GM19043 (cell line): ENCODE measurements around the gene CYBA.
"Not testable (repeated sequence)": the region's sequence is repeated elsewhere in the genome, so short reads cannot be mapped to it uniquely, and the experiment has no call there.

Source experiments
- ATAC-seq: cut with Tn5 transposase; IDR thresholded peaks from one replicate; pipeline ENCODE4 v1.9.1; 2021; ENCODE audit warnings: low read depth; ENCODE audit not compliant: unreplicated experiment

The CYBA gene

DNA sequence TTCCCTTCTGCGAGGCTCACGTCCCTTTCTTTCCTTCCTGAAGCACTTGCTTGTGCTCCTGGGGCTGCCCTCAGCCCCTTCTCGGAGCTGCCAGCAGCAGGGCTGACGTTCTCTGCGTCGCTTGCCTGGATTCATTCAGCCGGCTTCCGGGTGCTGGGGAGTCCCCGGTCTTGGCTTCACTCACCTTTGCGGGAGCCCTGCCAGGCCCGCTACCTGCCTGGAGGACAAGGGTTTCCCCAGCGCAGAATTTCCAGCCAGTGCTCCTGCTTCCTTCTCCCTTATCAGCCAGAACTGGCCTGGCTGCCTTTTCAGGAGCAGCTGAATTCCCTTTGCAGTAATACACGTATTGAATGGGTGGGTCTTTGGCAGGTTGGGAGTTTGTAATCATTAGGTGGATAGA, 34.5 kb downstream of the CYBA start:
- ATAC-seq: no peak

DNA sequence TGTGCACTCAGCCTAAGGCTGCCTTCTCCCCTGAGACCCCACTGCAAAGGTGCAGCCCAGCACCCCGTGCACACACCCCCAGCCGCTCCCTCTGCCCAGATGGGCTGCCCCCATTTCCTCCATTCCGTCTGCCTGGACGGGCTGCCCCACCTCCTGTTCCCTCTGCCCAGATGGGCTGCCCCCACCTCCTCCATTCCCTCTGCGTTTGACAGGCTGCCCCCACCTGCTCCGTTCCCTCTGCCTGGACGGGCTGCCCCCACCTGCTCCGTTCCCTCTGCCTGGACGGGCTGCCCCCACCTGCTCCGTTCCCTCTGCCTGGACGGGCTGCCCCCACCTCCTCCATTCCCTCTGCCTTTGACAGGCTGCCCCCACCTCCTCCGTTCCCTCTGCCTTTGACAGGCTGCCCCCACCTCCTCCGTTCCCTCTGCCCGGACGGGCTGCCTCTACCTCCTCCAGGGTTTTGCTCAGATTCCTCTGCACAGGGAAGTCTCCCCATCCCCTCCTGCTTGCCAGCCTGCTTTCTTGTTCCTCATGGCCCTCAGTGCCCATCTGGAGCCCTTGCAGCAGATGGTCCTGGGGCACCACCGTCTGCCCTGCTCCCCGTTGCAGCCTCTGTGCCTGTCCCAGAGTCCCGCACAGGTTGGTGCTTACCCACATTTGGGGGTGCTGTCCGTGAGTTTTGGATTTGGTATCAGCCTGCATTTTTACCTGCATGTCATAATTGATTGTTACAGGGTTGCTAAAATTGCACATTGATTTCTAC, 35.9 kb downstream of the CYBA start:
- no peak for ATAC-seq

DNA sequence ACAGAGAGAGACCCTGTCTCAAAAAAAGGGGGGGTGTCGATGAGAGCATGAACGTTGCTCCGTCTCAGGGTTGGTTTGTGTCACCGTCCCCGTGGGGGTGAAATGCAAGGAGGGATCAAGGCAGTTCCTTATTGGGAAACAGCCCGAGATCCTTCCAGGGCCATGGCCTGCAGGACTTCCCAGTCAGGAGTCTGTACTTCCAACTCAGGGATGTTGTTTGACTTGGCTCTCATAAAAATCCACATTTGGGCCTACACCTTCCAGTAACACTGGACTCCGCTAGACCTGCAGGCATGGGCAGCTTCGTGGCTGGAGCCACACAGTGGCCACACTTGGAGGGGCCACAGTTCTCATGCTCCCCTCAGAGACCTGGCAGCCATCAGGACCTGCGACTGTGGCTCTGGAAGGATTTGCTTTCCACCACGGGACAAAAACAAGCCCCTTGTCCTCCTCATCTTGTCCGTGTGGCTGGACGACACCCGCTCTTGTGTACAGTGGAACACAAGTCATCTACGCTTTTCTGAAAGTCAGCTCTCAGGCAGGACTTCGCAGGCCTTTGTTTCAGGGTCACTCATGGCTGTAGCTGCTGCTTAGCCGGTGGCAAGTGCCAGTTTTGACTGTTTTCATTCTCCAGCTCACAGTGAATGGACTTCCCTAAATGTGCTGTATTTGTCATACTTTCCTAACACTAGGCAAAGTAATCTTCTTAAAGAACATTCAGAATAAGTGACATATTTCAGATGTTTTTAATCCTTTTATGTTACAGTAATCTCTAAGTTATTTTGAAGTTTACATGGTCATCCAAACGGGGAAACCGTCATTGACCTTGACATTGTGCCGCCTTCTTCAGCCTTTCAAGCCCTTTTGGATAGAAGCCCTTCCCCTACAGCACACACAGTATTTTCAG, 36.7 kb downstream of the CYBA start:
- no peak for ATAC-seq

DNA sequence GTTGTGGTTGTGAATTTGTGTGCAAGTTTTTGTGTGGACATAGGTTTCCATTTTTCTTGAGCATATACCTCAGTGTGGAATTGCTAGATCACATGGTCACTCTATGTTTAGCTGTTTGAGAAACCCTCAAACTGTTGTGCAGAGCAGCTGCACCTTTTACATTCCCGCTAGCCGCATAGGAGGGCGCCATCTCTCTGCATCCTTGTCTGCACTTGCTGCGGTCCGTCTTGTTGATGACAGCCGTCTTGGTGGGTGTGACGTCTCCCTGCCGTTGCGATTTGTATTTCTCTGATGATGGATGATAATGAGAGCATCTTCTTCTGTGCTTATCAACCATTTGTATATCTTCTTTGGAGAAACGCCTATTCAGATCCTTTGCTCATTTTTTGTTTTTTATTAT, 37.6 kb downstream of the CYBA start:
- no peak for ATAC-seq

DNA sequence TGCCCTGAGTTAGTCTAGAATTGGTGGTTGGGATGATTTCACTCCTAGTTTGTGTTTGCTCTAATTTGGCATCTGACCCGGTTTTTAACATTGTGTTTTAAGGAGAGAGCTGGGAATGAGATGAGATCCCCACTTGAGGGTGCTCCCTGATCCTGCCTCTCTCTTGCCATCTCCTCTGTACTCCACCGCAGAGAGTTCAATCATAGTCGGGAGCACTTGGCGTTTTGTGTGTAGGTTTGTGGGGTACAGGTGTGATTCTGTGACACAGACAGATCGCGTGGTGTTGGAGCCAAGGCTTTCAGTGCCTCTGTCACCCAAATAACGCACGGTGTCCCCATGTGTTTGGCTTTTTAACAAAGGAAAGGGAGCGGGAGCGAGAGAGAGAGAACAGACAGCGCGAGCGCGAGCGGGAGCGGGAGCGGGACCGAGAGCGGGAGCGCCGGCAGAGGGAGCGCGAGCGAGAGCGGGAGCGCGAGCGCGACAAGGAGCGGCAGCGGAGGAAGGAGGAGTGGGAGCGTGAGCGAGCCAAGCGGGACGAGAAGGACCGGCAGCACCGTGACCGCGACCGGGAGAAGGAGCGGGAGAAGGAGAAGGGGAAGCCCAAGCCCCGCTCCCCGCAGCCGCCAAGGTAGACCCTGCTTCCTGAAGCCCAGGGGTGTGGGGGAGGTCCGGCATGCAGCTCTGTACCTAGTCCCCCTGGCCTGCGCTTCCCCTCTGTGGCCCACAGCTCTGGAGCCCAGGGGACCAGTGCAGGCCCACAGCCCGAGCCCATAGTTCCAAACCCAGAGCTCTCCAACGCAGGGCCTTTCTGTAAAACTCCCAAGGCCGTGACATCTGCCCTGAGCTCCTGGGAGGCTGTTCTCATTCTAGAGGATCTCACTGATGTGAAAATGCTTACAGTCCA, 39.7 kb downstream of the CYBA start:
- no peak for ATAC-seq

DNA sequence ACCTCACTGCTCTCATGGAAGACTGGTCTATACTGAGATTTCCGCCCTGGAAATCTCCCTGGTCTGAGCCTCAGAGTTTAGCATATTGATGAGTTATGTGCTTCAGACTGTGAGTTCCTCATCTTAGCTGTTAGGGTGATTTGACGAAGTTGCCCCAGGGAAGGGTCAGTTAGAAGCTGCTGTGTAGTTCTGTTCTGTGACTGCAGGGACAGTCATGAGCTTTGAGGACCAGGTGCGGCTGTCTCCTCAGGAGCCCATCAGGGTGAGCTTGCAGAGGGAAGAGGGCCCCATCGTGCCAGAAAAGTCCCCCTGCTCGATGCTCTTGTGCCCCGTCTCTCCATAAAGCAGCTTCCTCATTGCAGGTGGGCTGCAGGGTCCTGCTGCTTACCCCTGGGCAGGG, 40.8 kb downstream of the CYBA start:
- no peak for ATAC-seq

DNA sequence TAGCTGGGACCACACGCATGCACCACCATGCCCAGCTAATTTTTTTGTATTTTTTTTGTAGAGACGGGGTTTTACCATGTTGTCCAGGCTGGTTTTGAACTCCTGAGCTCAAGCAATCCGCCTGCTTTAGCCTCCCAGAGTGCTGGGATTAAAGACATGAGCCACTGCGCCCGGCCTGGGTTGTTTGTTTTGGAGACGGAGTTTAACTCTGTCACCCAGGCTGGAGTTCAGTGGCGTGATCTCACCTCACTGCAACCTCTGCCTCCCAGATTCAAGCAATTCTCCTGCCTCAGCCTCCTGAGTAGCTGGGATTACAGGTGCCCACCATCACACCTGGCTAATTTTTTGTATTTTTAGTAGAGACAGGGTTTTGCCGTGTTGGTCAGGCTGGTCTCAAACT, 41.4 kb downstream of the CYBA start:
- ATAC-seq: not testable (repeated sequence)

DNA sequence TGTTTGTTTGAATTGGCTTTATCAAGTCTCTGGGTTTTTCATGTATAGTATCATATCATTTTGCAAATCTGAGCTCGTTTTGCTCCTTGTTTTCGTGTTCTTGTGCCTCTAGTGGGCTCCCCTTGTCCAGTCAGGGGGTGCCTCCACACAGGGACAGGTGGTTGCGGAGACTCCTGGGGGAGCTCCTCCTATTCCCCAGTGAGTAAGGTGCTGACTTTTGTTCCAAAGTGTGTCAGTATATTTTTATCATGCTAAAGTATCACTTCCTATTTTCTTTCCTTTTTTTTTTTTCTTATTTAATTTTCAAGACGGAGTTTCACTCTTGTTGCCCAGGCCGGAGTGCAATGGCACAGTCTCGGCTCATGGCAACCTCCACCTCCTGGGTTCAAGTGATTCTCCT, 42.8 kb downstream of the CYBA start:
- ATAC-seq: no peak

DNA sequence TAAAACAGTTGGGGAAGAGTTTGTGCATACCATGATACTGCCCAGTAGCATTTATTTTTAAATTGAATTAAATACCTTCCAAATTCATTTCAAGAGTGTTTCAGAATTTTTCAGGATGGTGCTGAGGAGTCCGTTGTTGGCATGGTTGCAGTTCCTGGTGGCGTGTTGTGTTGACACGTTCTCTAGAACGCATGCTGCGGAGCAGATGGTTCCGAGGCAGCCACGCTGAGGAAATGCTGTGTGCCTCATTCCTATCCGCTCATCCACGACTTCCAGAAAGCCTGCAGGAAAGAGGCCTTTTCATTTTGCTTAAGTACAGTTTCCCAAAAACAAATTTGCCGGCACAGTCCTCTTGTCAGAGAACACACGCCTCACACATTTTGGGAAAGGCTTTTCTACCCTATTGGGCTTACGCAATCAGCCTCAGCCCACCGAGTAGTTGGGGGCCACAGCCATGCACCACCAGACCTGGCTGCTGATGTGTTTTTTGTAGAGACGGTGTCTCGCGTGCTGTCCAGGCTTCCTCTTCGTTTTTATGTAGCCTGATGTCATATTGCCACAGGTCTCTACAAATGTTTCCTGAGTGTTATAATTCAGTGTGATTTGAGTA, 44.6 kb downstream of the CYBA start:
- no peak for ATAC-seq

DNA sequence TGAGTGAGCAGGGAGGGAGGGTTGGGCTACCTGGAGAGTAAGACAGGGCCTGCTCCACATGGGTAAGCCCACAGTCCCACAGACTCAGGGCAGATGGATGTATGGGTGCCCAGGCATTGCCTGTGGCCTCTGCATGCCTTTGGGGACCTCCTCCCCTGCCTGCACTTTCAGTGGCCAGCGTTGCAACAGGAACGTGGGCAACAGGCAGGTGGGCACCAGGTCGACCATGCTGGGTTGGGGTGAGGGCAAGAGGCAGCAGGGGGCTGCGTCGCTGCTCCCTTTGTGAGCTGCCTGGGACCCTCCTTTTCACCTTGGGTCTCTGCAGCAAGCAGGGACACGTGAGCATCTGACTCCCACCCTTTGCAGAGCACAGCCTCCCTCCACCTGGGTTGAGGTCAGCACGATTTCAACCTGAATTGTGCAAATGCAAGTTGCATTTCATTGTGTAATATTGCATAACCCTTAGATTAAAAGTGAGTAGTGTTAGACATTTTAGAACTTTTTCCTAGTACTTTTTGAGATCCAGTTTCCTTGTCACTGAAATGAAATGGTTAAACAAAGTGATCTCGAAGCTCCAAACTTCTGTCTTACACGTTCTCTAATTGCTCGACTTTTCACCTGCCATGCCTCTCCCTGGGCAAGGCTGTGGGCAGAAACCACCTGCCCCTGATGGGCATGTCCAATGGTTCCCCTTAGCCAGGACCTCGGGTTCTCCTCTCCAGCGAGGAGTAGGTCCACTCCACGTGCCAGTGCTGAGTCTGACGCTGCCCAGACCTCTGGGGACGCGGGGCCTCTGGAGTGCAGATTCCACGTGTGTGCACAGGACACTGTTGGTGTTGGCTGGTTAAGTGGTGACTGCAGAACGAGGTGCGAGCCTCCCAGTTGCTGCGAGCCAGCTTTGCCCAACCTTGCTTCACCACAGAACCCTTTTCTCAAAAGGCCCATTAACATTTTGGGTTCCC, 45.4 kb downstream of the CYBA start:
- ATAC-seq: no peak

DNA sequence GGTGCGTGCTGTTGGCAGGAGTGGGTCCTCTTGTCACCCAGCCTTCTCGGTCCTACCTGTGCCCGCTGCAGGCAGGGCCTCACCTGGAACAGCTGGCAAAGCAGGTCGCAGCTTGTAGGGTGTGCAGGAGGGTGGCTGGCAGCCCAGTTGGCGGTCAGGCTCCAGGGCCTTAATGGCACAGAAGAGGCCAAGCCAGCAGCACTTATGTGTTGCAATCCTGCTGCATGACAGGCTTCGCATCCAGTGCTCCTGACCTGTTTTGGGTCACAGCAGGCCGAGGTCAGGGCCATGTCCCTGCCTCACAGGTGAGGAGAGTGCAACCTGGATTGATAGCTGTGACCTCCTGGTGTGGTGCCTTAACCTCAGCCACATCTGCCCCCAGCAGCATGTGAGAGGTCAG, 48.8 kb downstream of the CYBA start:
- no peak for ATAC-seq

DNA sequence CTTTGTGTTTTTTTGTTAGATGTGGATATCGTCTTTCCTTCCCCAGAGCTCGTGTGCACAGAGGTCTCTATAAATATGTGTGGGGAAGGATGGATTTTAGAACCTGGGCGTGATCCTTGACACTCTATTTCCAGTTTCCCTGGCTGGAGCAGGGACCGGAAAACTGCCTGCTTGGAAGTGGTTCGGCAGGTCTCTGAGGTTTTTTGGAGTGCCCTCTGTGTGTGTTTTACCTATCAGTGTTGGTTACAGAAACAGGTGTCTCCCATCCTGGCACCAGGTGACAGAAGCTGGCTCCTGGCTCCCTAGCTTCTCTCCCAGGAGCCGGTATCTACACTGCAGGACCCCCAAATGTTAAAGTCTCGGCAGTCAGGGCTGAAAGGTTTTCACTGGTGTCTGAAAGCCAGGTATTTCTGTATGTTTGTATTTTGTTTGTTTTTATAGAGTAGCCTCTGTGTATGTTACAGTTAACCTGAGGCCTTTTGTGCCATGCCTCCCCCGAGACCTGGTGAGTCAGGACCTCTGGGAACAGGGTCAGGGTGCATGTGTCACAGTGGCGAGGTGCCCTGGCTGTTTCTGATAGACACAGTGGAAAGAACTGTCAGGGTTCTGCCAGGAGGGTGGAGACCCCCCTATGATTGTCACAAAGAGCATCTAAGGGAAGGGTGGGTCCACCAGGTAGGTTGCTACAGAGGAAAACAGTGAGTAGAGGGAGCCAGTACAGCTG, 49.4 kb downstream of the CYBA start:
- no peak for ATAC-seq

DNA sequence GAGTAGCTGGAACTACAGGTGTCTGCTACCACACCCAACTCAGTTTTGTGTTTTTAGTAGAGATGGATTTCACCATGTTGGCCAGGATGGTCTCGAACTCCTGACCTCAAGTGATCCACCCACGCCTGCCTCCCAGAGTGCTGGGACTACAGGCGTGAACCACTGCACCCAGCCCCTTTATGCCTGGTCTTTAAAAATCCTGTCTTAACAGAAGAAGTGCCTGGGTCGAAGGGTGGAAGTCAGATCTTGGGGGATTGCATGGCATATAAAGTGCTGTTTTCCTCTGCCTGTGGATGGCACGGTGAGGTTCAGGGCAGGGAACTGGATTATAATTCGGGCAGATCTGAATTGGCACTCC, 50.3 kb downstream of the CYBA start:
- no peak for ATAC-seq

DNA sequence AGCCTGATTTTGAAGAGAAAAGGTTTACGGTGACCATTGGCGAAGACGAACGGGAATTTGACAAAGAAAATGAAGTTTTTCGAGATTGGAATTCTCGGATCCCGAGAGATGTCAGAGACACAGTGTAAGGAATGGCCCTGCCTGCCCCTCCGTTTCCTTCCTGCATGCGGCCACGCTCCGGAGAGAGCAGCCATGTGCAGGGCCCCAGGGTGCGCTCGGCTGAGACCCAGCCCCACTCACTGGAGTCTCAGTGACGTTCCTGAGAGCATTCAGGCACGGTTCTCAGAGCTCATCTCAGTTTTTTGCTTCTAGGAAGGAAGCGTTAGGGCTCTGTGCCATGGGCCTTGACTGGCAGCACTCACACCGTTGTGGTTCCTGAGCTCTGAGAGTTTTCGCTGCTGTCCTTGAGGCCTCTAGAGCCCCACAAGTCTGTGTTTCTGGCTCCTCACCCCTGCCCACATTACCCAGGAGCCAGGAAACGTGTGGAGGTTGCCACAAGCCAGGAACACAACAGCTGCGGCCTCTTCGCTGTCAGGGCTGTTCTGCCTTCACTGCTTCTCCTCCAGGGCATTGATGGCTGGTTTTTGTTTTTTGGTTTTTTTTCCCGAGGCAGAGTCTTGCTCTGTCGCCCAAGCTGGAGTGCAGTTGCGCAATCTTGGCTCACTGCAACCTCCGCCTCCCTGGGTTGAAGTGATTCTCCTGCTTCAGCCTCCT, 50.9 kb downstream of the CYBA start:
- no peak for ATAC-seq

DNA sequence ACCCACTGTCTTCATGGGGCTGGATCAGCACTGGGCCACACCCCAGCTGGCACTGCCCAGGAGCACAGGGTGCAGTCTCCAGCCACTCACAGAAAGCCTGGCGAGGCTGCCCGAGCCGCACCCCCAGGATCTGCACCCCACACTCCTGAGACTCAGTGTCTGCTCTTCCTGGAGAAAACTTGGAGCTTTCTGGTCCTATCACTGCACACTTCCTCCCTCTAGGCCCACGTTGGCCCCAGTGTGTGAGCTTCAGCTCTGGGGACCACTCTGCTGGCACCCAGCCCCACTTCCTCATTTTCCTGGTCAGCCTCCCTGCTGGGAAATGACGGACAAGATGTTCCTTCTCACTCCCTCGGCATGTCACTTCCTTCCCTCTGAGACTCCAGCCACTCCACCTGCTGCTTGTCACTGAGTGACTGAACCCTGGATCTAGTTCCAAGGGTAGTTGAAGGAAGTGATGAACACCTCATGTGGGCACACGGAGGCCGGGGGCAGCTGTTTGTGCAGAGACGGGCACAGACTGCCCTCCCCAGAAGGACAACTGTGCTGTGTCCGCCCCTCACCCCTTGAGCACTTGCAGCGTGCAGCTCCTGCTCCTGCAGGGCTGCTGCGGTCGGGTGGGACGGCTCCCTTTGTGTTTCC, 51.6 kb downstream of the CYBA start:
- ATAC-seq: no peak

DNA sequence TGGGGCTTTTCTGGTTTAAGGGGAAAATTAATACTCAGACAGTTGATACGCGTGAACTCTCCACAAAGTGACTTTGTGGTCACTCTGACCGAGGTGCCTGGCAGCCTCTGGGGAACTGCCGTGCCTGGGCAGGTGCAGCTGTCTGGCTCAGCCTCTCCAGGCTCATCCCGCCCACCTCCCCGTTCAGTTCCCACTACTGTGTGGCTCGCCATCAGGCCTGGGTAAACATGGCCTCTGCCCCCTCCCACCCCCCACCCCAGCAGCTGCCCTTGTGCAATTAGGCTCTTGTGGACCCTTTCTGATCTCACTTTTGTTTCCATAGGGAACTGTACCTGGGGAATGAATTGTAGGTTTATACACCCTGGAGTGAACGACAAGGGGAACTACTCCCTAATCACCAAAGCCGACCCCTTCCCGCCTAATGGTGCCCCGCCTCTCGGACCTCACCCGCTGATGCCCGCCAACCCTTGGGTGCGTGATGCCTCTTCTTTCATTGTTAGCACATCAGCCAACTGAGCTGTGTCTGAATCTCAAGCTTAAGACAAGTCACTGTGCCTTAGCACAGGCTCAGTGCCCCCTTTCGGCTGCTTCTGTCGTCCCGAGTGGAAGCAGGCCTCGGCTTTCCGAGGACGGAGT, 52.9 kb downstream of the CYBA start:
- ATAC-seq: no peak

DNA sequence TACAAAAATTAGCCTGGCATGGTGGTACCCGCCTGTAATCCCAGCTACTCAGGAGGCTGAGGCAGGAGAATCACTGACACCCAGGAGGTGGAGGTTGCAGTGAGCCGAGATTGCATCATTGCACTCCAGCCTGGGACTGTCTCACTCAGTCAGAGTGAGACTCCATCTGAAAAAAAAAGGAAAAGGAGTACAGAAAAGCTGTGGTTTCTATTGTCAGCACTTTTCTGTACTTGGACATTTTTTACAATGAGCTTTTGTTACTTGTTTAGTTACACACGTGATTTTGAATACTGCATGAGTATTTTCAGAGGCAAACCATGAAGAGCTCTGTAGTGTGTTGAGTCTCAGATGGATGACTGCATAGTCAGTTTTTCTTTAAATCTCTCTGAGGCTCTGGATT, 54.4 kb downstream of the CYBA start:
- ATAC-seq: no peak
